Activated CD4-positive, alpha-beta T cell treated with anti-CD3 and anti-CD28 coated beads for 36 hours (primary cell): ENCODE results near the gene RTN4RL1. TPM values are rescaled to one million over a fixed set of nuclear protein-coding genes. Genes with fewer than 3 reads are reported as not detected.

Experiments used
- ATAC-seq: fragments of 200-7000 bp; cut with Tn5 transposase; one replicate; pipeline ENCODE4 v1.10.0; 2021; ENCODE audit warnings: mild to moderate bottlenecking, moderate library complexity
- CTCF ChIA-PET: fragments of 350-600 bp; sonication (Branson Sonifier 250); formaldehyde crosslinking; loops from one replicate; lab custom pipeline; 2021; ENCODE audit warnings: antibody characterized with exemption; lab: Charles Lee
- POLR2A ChIA-PET: fragments of 350-600 bp; sonication (Branson Sonifier 250); formaldehyde crosslinking; loops from one replicate; lab custom pipeline; 2021; ENCODE audit warnings: antibody characterized with exemption, inconsistent platforms; lab: Charles Lee
- DNase-seq: peaks from one replicate; pipeline ENCODE4 v3.0.0-alpha.2; 2020
- H3K27ac Mint-ChIP-seq: one replicate; pipeline ENCODE4 v1.8.0; 2021; ENCODE audit warnings: mixed read lengths
- H3K27me3 Mint-ChIP-seq: one replicate; pipeline ENCODE4 v1.8.0; 2021; ENCODE audit warnings: mixed read lengths
- H3K36me3 Mint-ChIP-seq: one replicate; pipeline ENCODE4 v1.8.0; 2021; ENCODE audit warnings: low read depth, mixed read lengths
- H3K4me1 Mint-ChIP-seq: one replicate; pipeline ENCODE4 v1.8.0; 2021; ENCODE audit warnings: mixed read lengths
- H3K4me3 Mint-ChIP-seq: one replicate; pipeline ENCODE4 v1.8.0; 2021; ENCODE audit warnings: mild to moderate bottlenecking, moderate library complexity, mixed read lengths
- H3K9me3 Mint-ChIP-seq: one replicate; pipeline ENCODE4 v1.8.0; 2021; ENCODE audit warnings: low read depth, mixed read lengths
- intact Hi-C, 2 experiments: fragments of 100-400 bp; cut with DNase I in 1 of 2; cut with micrococcal nuclease in 1 of 2; formaldehyde crosslinking; loops; one replicate each; pipeline versions ENCODE4 v1.14.2 to v1.15.1; 2022 to 2024; cut with DNase I, micrococcal nuclease
- total RNA-seq, 2 experiments: library from RNA; stranded (reverse); gene quantifications; one replicate each; pipeline ENCODE4 v1.2.3, GENCODE V29; 2021

Gene RTN4RL1
- total RNA-seq, 2 experiments from 2014 or later = 0.11 to 0.18 TPM

DNA sequence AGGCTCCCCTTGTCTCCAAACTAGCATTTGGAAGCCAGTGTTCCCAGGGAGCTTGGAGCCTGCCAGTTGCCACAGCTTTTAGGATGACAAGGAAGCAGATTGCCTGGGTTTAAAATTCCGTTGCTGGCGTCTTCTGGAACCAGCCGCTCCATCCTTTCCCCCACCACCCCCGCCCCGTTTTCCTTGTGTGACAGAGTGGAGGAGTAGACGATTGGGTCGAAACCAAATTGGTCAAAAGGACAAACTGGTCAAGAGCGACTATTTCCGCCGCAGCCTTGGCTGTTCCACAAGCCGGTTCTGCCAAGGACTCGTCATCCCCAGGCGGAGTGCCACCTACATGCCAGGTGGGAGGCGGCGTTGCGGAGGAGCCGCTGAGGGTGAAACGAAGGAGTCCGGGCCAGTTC is 104.2 kb downstream of the RTN4RL1 start:
- ATAC-seq = no peak
- POLR2A ChIA-PET = interaction anchor here (0.7 kb wide), 1 partner anchor 33 kb away, joined by 4 read pairs; no protein-coding TSS in a partner anchor
- no peak overlapping the region for H3K27ac Mint-ChIP-seq
- no peaks in the 10 kb centered on the region for H3K27me3 Mint-ChIP-seq
- CTCF ChIA-PET = interaction anchor here (0.6 to 0.7 kb wide), 2 partner anchors 204 to 779 kb away, joined by 3 read pairs; no protein-coding TSS in a partner anchor
- H3K36me3 Mint-ChIP-seq = no peaks in the 10 kb centered on the region
- H3K9me3 Mint-ChIP-seq = no peaks in the 10 kb centered on the region
- intact Hi-C loops = no loop called here
- H3K4me3 Mint-ChIP-seq = no peak overlapping the region
- no peaks in the 10 kb centered on the region for H3K4me1 Mint-ChIP-seq
- DNase-seq = no peak

DNA sequence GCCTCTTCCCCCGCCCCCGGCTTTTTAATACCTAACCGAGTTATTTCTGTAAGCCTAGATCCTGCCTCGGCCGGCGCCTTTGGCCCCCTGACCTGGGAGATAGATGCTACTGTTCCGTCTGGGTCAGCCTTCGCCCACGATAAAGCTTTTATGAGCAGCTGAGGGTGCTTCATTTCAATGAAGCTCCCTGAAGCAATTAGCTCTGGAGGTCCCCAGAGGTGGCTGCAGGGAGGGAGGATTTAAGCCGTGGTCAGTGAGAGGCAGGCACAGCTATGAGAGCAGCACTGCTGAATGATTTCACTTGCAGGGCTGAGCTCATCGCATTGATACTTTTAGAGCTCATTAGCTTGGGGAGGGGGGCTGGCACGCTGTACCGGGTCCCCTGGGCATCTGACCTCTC is 105.9 kb downstream of the RTN4RL1 start:
- H3K27ac Mint-ChIP-seq = no peak overlapping the region
- POLR2A ChIA-PET = no interaction called here
- no peak overlapping the region for H3K4me3 Mint-ChIP-seq

DNA sequence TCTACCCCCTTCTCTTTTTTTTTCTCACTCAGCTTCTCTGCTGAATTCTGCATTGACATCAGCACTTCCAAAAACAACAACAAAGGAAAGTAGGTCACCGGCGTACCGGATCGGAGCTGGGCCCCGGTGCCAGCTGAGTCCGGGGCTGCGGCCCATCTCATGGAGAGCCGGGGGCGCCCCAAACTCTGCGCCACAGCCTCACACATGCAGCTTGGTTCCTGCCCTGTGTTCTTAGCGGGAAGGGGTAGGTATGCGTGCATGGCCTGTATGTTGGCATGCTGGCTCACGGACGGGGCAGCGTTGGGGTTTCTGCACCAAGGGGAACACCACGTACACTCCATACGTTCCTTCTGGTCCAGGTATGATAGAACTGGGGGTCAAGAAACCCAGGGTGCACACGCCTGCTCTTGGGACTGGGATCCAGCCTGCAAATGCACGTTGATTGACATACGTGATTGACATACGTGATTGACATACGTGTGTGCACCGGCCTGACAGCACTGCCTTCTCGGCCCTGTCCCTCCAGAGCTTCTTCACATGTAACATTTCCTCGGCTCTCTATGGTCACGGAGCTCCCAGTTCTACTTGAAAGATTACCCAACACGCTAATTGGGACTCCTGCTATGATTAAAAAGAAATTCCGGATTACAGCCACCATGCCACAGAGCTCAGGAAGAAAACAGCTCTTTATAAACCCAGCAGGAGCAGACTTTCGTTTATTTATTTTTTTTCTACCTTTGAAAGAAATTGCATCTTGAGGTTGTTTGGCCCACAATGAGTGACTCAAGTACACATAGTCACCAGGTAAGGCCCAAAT is 106.6 kb downstream of the RTN4RL1 start:
- intact Hi-C loops = no loop called here
- Mint-ChIP-seq H3K27ac (no peak overlapping the region), H3K9me3 (no peaks in the 10 kb centered on the region), H3K4me3 (no peak overlapping the region), H3K4me1 (no peaks in the 10 kb centered on the region), H3K36me3 (no peaks in the 10 kb centered on the region), H3K27me3 (peaks cover 4% of the 10 kb centered on the region)
- ChIA-PET CTCF (interaction anchor here (1.0 to 1.2 kb wide), 2 partner anchors 9 to 14 kb away, joined by 3 read pairs; no protein-coding TSS in a partner anchor), POLR2A (no interaction called here)
- ATAC-seq = no peak
- no peak for DNase-seq

More for the DNA sequence above, 105.9 kb downstream of the RTN4RL1 start:
- H3K4me1 Mint-ChIP-seq = no peaks in the 10 kb centered on the region
- no peaks in the 10 kb centered on the region for H3K36me3 Mint-ChIP-seq
- ATAC-seq (no peak), DNase-seq (no peak)
- H3K27me3 Mint-ChIP-seq = peaks cover 2% of the 10 kb centered on the region
- CTCF ChIA-PET = interaction anchor here (1.0 to 1.2 kb wide), 2 partner anchors 9 to 13 kb away, joined by 3 read pairs; no protein-coding TSS in a partner anchor
- H3K9me3 Mint-ChIP-seq = no peaks in the 10 kb centered on the region
- intact Hi-C loops = no loop called here

DNA sequence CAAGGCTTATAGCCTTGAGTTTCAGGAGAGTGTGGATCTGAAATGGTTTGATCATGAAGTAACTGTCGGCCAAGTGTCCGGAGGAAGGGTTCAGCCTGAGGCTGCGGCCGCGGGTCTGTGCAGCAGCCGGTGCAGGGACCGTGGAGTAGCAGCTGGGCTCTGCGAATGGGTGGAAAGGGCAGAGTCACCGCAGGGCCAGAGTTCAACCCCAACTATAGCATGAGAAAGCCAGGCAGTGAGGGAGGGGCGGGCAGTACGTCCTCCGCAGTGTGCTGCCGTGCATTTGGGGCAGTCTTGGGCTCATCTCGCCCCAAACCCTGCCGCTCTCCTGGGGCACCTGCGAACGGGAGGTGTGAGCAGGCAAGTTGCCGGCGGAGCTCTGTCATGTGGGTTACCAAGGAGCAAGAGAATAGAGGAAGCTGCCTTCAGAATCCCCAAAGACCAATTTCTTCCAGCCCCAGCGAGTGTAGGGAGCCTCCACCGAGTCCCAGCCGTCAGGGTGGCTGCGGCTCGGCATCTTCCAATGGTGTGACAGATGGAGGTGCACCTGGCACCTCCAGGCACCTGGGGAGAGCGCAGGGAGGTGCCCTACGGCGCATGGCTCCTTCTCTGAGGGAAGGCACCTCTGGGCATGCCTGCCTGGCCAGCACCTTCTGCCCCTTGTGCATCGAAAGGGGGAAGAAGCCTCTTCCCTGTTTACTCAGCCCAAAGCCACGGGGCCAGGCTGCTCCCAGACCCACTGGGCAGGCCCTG is 108.0 kb downstream of the RTN4RL1 start:
- no peaks in the 10 kb centered on the region for H3K9me3 Mint-ChIP-seq
- intact Hi-C loops = no loop called here
- CTCF ChIA-PET = no interaction called here

DNA sequence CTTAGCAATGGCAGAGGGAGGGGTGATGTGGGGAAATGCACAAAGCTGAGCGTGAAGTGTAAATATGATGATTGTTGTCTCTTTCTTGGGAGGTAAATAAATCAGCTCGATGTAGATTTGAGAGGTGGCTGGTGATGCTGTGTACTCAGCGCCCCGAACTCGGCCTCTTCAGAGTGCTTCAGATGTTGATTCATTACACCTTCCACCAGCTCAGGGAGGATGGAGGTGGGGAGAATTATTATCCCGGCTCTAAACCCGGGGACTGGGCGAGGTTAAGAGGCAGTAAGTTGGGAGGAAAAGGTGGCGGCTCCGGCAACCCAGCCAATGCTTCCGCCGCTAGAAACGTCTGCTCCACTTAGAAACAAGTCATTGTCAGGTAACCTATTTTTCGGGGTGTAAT is 108.8 kb downstream of the RTN4RL1 start:
- POLR2A ChIA-PET = interaction anchor here (0.6 kb wide), 1 partner anchor 68 kb away, joined by 4 read pairs; no protein-coding TSS in a partner anchor
- intact Hi-C loops = no loop called here
- no peak overlapping the region for H3K27ac Mint-ChIP-seq
- no peak for ATAC-seq
- no peaks in the 10 kb centered on the region for H3K9me3 Mint-ChIP-seq
- H3K4me1 Mint-ChIP-seq = no peaks in the 10 kb centered on the region
- no peak for DNase-seq
- H3K4me3 Mint-ChIP-seq = no peak overlapping the region
- H3K27me3 Mint-ChIP-seq = peaks cover 11% of the 10 kb centered on the region
- CTCF ChIA-PET = interaction anchor here (0.7 kb wide), 1 partner anchor 195 kb away, joined by 3 read pairs; no protein-coding TSS in a partner anchor
- no peaks in the 10 kb centered on the region for H3K36me3 Mint-ChIP-seq

More for the DNA sequence above, 108.0 kb downstream of the RTN4RL1 start:
- Mint-ChIP-seq H3K27me3 (peaks cover 4% of the 10 kb centered on the region), H3K4me3 (no peak overlapping the region), H3K36me3 (no peaks in the 10 kb centered on the region), H3K4me1 (no peaks in the 10 kb centered on the region), H3K27ac (no peak overlapping the region)
- POLR2A ChIA-PET = no interaction called here
- ATAC-seq (no peak), DNase-seq (no peak)

DNA sequence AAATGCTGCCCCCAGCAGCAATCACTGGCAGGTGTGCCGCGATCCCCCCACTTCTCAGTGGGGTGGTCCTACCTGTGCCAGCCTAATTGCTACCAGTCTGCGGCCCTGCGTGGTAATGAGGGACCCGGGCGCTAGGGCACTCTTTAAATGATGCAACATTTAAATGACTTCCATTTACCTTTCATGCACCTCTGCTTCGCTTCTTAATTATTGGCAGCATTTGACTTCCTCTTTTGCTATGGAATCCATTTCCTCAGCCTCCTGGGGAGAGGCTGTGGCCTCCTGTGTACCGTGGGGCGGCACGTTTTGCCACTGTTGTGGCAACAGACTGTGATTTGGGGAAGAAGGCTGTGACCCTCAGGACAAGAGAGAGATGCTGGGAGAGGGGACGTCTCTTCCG is 109.2 kb downstream of the RTN4RL1 start:
- CTCF ChIA-PET = interaction anchor here (0.7 kb wide), 2 partner anchors 116 to 195 kb away, joined by 3 read pairs; no protein-coding TSS in a partner anchor

DNA sequence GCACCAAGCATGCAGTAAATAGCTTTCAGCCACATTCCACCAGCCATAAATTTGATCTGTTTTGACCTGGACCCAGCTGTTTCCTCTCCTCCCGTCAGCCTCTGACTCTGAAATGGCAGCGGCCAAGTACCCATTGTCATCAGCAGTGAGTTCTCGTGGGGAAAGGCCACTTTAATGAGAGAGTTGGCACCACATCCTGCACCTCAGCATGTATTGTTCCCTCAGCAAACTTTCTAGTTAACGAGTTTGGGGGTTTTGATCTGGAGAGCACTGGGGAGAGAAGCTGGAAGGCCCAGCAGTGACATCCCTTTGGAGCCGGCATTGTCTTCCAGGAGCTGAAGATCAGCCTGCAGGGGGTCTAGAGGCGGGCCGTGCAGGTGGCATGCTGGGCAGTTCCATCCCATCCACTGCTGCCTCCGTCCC is 110.5 kb downstream of the RTN4RL1 start:
- POLR2A ChIA-PET = no interaction called here

More for the DNA sequence above, 109.2 kb downstream of the RTN4RL1 start:
- POLR2A ChIA-PET = no interaction called here
- no peak overlapping the region for H3K27ac Mint-ChIP-seq
- H3K4me3 Mint-ChIP-seq = no peak overlapping the region
- no peaks in the 10 kb centered on the region for H3K9me3 Mint-ChIP-seq
- ATAC-seq = no peak
- H3K27me3 Mint-ChIP-seq = peaks cover 11% of the 10 kb centered on the region
- no peak for DNase-seq
- no peaks in the 10 kb centered on the region for H3K4me1 Mint-ChIP-seq
- intact Hi-C loops = no loop called here
- no peaks in the 10 kb centered on the region for H3K36me3 Mint-ChIP-seq

DNA sequence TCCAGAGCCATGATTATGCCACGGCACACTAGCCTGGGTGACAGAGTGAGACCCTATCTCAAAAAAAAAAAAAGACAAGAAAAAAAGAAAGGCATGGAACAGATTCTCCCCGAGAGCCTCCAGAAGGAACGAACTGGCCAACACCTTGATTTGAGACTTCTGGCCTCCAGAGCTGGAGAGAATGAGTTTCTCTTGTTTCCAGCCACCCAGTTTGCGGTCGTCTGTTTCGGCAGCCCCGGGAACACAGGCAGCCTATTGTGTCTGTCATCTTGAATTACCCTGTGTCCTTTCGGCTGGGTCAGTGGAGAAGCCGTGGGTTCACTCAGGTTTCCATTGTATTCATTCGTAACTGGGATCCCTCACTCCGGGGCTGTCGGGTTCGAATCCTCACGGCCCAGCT is 111.4 kb downstream of the RTN4RL1 start:
- Mint-ChIP-seq H3K27me3 (peaks cover 25% of the 10 kb centered on the region), H3K4me1 (no peaks in the 10 kb centered on the region), H3K27ac (no peak overlapping the region), H3K9me3 (no peaks in the 10 kb centered on the region), H3K36me3 (no peaks in the 10 kb centered on the region), H3K4me3 (no peak overlapping the region)
- ATAC-seq (no peak), DNase-seq (no peak)
- intact Hi-C loops = no loop called here
- POLR2A ChIA-PET = no interaction called here
- CTCF ChIA-PET = interaction anchor here (0.7 kb wide), 1 partner anchor 188 kb away, joined by 4 read pairs; no protein-coding TSS in a partner anchor

More for the DNA sequence above, 110.5 kb downstream of the RTN4RL1 start:
- Mint-ChIP-seq H3K4me1 (no peaks in the 10 kb centered on the region), H3K4me3 (no peak overlapping the region), H3K9me3 (no peaks in the 10 kb centered on the region), H3K36me3 (no peaks in the 10 kb centered on the region), H3K27ac (no peak overlapping the region), H3K27me3 (peaks cover 19% of the 10 kb centered on the region)
- intact Hi-C loops = no loop called here
- CTCF ChIA-PET = interaction anchor here (0.7 kb wide), 1 partner anchor 493 kb away, joined by 4 read pairs; no protein-coding TSS in a partner anchor
- ATAC-seq (no peak), DNase-seq (no peak)

DNA sequence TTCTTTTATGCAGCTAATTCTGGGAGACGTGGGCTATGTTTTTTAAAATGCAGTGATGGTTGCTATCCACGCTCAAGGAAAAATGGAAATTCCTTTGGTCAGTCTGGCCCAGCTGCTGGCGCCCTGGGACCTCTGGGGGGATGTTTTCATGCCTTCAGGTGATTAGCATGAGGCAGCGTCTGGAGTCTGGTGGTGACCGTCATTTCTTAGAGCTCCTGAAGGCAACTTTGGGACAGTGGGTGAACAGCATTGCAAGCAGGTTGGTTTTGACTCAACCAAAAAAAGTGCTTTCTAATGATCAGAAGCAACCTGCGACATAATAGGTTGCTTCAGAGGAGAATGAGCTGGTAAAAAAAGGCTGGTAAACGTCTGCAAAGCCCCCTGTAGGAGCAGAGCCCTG is 113.0 kb downstream of the RTN4RL1 start:
- no peaks in the 10 kb centered on the region for H3K36me3 Mint-ChIP-seq
- ATAC-seq (no peak), DNase-seq (no peak)
- ChIA-PET POLR2A (no interaction called here), CTCF (interaction anchor here (1.2 kb wide), 1 partner anchor 12 kb away, joined by 3 read pairs; no protein-coding TSS in a partner anchor)
- intact Hi-C loops = no loop called here
- H3K27ac Mint-ChIP-seq = no peak overlapping the region
- no peaks in the 10 kb centered on the region for H3K9me3 Mint-ChIP-seq
- H3K4me1 Mint-ChIP-seq = peaks cover 2% of the 10 kb centered on the region
- peaks cover 34% of the 10 kb centered on the region for H3K27me3 Mint-ChIP-seq
- H3K4me3 Mint-ChIP-seq = no peak overlapping the region

DNA sequence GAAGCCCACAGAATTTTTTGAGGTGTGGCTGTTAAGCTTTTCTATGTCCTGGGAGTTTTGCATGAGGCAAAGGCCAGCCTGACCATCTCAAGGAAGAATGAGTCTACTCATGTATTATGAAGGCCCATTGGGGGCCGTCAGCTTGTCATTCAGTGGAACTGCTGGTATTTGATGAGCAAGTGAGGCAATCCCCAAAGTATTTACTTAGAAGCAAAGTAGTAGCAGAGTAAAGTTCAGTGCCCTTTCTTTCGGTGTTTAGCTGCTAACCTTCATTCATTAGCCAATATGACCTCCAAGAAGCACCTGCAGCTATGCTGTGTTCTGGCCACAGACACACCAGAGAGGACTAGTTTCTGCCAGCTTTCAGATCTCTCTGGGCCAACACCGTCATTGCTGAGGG is 115.1 kb downstream of the RTN4RL1 start:
- intact Hi-C loops = loop anchor here in 1 of 2 experiments (5.0 kb wide), 1 partner anchor 117 kb away; the partner anchor contains the start of gene RTN4RL1
- no peaks in the 10 kb centered on the region for H3K9me3 Mint-ChIP-seq
- peaks cover 51% of the 10 kb centered on the region for H3K27me3 Mint-ChIP-seq
- H3K4me1 Mint-ChIP-seq = peaks cover 2% of the 10 kb centered on the region
- ATAC-seq (no peak), DNase-seq (no peak)
- no peak overlapping the region for H3K27ac Mint-ChIP-seq
- ChIA-PET CTCF (interaction anchor here (0.6 to 1.3 kb wide), 6 partner anchors 9 to 182 kb away, joined by 3 to 4 read pairs (median 3); no protein-coding TSS in a partner anchor), POLR2A (interaction anchor here (0.6 kb wide), 1 partner anchor 10 kb away, joined by 3 read pairs; no protein-coding TSS in a partner anchor)
- H3K4me3 Mint-ChIP-seq = no peak overlapping the region
- no peaks in the 10 kb centered on the region for H3K36me3 Mint-ChIP-seq
